Left kidney (tissue), 2 donors: ENCODE measurements around the gene RAB27B. TPM values are rescaled to one million over a fixed set of nuclear protein-coding genes. Genes with fewer than 3 reads are reported as not detected.

Experiments used
- DNase-seq: peaks from one replicate; pipeline ENCODE4 v3.0.0-alpha.2; 2013
- polyA plus RNA-seq: library from polyadenylated mRNA; unstranded; fragments of 120-200 nt; gene quantifications from one replicate; pipeline ENCODE4 v1.2.1, GENCODE V29; 2013; ENCODE audit not compliant: insufficient read length

RAB27B gene
- polyA plus RNA-seq, 1 donor: 3.8 TPM

- DNase-seq: no peak
Measured at GRCh38 chr18:54910161-54910919, 82.1 kb downstream of the RAB27B start.

- DNase-seq: no peak
Measured at GRCh38 chr18:54911551-54911950, 83.3 kb downstream of the RAB27B start.

GRCh38 chr18:54914816-54915215, 86.5 kb downstream of the RAB27B start:
- DNase-seq: no peak

GRCh38 chr18:54916507-54916906, 88.2 kb downstream of the RAB27B start:
- no peak for DNase-seq

GRCh38 chr18:54918060-54918459, 89.8 kb downstream of the RAB27B start:
- DNase-seq: no peak

GRCh38 chr18:54919412-54919811, 91.1 kb downstream of the RAB27B start:
- no peak for DNase-seq

GRCh38 chr18:54923339-54923956, 95.2 kb downstream of the RAB27B start:
- no peak for DNase-seq

GRCh38 chr18:54924948-54925347, 96.7 kb downstream of the RAB27B start:
- DNase-seq: no peak

- DNase-seq: no peak
Measured at GRCh38 chr18:54926593-54927325, 98.5 kb downstream of the RAB27B start.

GRCh38 chr18:54928236-54928635, 100.0 kb downstream of the RAB27B start:
- DNase-seq: no peak

GRCh38 chr18:54931152-54931551, 102.9 kb downstream of the RAB27B start:
- no peak for DNase-seq

GRCh38 chr18:54932472-54932871, 104.2 kb downstream of the RAB27B start:
- DNase-seq: no peak

- DNase-seq: no peak
Measured at GRCh38 chr18:54938506-54938905, 110.2 kb downstream of the RAB27B start.

GRCh38 chr18:54939361-54939917, 111.2 kb downstream of the RAB27B start:
- DNase-seq: no peak

- no peak for DNase-seq
Measured at GRCh38 chr18:54942144-54942543, 113.9 kb downstream of the RAB27B start.

GRCh38 chr18:54942569-54942968, 114.3 kb downstream of the RAB27B start:
- no peak for DNase-seq

Other genes with a start within 250 kb of the RAB27B start
- gene DYNAP, start 237.2 kb upstream of the RAB27B start, polyA plus RNA-seq: 0.08 TPM
- gene CCDC68, start 131.0 kb downstream of the RAB27B start, polyA plus RNA-seq: 11.9 TPM